Neural progenitor cell (in vitro differentiated cells): ENCODE results near the gene SPATC1L. TPM values are rescaled to one million over a fixed set of nuclear protein-coding genes. Genes with fewer than 3 reads are reported as not detected.

Source experiments
- DNase-seq: peaks from one replicate; pipeline ENCODE4 v3.0.0-alpha.2; 2016; ENCODE audit warnings: low spot score
- H2AFZ ChIP-seq: fragments of 200-600 bp; sonication (generic); replicated peaks from 2 replicates; pipeline ENCODE4 v1.6.1; 2016; ENCODE audit warnings: antibody characterized with exemption
- H3F3A ChIP-seq: fragments of 200-600 bp; sonication (generic); 2 replicates; pipeline ENCODE4 v1.6.1; 2016; ENCODE audit warnings: antibody characterized with exemption, low read depth
- H3K27ac ChIP-seq: fragments of 200-600 bp; sonication (generic); 2 replicates; pipeline ENCODE4 v1.5.1; 2016; ENCODE audit warnings: mild to moderate bottlenecking
- H3K27me3 ChIP-seq: fragments of 200-600 bp; sonication (generic); 2 replicates; pipeline ENCODE4 v1.6.1; 2016; ENCODE audit warnings: mild to moderate bottlenecking, moderate library complexity
- H3K36me3 ChIP-seq: fragments of 200-600 bp; sonication (generic); 2 replicates; pipeline ENCODE4 v1.5.1; 2016
- H3K4me1 ChIP-seq: fragments of 200-600 bp; sonication (generic); 2 replicates; pipeline ENCODE4 v1.6.1; 2016; ENCODE audit warnings: mixed run types
- H3K4me2 ChIP-seq: fragments of 200-600 bp; sonication (generic); 2 replicates; pipeline ENCODE4 v1.6.1; 2016
- H3K4me3 ChIP-seq: fragments of 200-600 bp; sonication (generic); 2 replicates; pipeline ENCODE4 v1.5.1; 2016
- H3K79me2 ChIP-seq: fragments of 200-600 bp; sonication (generic); 2 replicates; pipeline ENCODE4 v1.6.1; 2016; ENCODE audit warnings: low read depth
- H3K9ac ChIP-seq: fragments of 200-600 bp; sonication (generic); 2 replicates; pipeline ENCODE4 v1.6.1; 2016
- H3K9me3 ChIP-seq: fragments of 200-600 bp; sonication (generic); 2 replicates; pipeline ENCODE4 v1.5.1; 2016; ENCODE audit warnings: low read depth
- H4K20me1 ChIP-seq: fragments of 200-600 bp; sonication (generic); 2 replicates; pipeline ENCODE4 v1.6.1; 2016; ENCODE audit warnings: low read depth
- H3K27ac Mint-ChIP-seq: 3 replicates; pipeline ENCODE4 v1.8.0; 2021; ENCODE audit warnings: mixed read lengths
- H3K27me3 Mint-ChIP-seq: 2 replicates; pipeline ENCODE4 v1.8.0; 2022; ENCODE audit warnings: low read depth, mild to moderate bottlenecking, inconsistent platforms, moderate library complexity, mixed read lengths; ENCODE audit not compliant: insufficient read depth
- H3K36me3 Mint-ChIP-seq: 3 replicates; pipeline ENCODE4 v1.8.0; 2021; ENCODE audit warnings: mixed read lengths
- H3K4me1 Mint-ChIP-seq: 3 replicates; pipeline ENCODE4 v1.8.0; 2021; ENCODE audit warnings: mixed read lengths
- H3K4me3 Mint-ChIP-seq: 3 replicates; pipeline ENCODE4 v1.8.0; 2021; ENCODE audit warnings: mild to moderate bottlenecking, moderate library complexity, mixed read lengths
- H3K9me3 Mint-ChIP-seq: 3 replicates; pipeline ENCODE4 v1.8.0; 2020; ENCODE audit warnings: mixed read lengths
- EZH2 ChIP-seq: fragments of 200-600 bp; sonication (generic); IDR thresholded peaks from 2 replicates; pipeline ENCODE4 v1.6.1; 2017; ENCODE audit warnings: antibody characterized with exemption, mild to moderate bottlenecking, moderate library complexity
- EZH2phosphoT487 ChIP-seq: fragments of 200-600 bp; sonication (generic); IDR thresholded peaks from 2 replicates; pipeline ENCODE4 v1.6.1; 2017; ENCODE audit warnings: antibody characterized with exemption
- total RNA-seq: library from RNA; depleted of rRNA; stranded (reverse); fragments of >200 nt; gene quantifications from 2 replicates; pipeline ENCODE4 v1.2.3, GENCODE V29; 2015; ENCODE audit warnings: low replicate concordance
- TF ChIP-seq, protein P1 (sequence below): fragments of 200-600 bp; sonication (generic); IDR thresholded peaks from 2 replicates; pipeline ENCODE4 v1.5.1; 2017; ENCODE audit warnings: antibody characterized with exemption, mild to moderate bottlenecking

Gene SPATC1L
- total RNA-seq, 1 donor from 2014 or later: 5.1 TPM

- Histone ChIP-seq H3K79me2 (no peaks in the 10 kb centered on the region), H4K20me1 (no peaks in the 10 kb centered on the region), H3K9ac (no peak overlapping the region), H3K9me3 (no peaks in the 10 kb centered on the region), H3K27ac (no peak overlapping the region), H3K27me3 (no peaks in the 10 kb centered on the region), H3F3A (peaks cover 3% of the 10 kb centered on the region), H3K36me3 (no peaks in the 10 kb centered on the region), H3K4me2 (no peak overlapping the region), H3K4me1 (no peaks in the 10 kb centered on the region), H2AFZ (no peak overlapping the region), H3K4me3 (no peak overlapping the region)
- no peak for DNase-seq
- Mint-ChIP-seq H3K36me3 (peaks cover 11% of the 10 kb centered on the region), H3K4me1 (no peaks in the 10 kb centered on the region), H3K4me3 (no peak overlapping the region), H3K9me3 (peaks cover 7% of the 10 kb centered on the region), H3K27ac (no peak overlapping the region), H3K27me3 (peaks cover 2% of the 10 kb centered on the region)
- TF ChIP-seq, protein P1, sequence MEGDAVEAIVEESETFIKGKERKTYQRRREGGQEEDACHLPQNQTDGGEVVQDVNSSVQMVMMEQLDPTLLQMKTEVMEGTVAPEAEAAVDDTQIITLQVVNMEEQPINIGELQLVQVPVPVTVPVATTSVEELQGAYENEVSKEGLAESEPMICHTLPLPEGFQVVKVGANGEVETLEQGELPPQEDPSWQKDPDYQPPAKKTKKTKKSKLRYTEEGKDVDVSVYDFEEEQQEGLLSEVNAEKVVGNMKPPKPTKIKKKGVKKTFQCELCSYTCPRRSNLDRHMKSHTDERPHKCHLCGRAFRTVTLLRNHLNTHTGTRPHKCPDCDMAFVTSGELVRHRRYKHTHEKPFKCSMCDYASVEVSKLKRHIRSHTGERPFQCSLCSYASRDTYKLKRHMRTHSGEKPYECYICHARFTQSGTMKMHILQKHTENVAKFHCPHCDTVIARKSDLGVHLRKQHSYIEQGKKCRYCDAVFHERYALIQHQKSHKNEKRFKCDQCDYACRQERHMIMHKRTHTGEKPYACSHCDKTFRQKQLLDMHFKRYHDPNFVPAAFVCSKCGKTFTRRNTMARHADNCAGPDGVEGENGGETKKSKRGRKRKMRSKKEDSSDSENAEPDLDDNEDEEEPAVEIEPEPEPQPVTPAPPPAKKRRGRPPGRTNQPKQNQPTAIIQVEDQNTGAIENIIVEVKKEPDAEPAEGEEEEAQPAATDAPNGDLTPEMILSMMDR: no peak
- TF ChIP-seq EZH2phosphoT487 (no peak), EZH2 (no peak)
These were observed 20.9 kb downstream of the SPATC1L start for GRCh38 chr21:46163380-46163779.

GRCh38 chr21:46161633-46162592 lies 22.3 kb downstream of the SPATC1L start:
- no peaks in the 10 kb centered on the region for H3K4me1 ChIP-seq
- H3K4me1 Mint-ChIP-seq: no peaks in the 10 kb centered on the region
- H3K9me3 Mint-ChIP-seq: peaks cover 7% of the 10 kb centered on the region
- H3K27ac Mint-ChIP-seq: no peak overlapping the region
- H2AFZ ChIP-seq: no peak overlapping the region
- no peak overlapping the region for H3K27ac ChIP-seq
- no peaks in the 10 kb centered on the region for H3K79me2 ChIP-seq
- H4K20me1 ChIP-seq: no peaks in the 10 kb centered on the region
- peaks cover 11% of the 10 kb centered on the region for H3K36me3 Mint-ChIP-seq
- peaks cover 2% of the 10 kb centered on the region for H3K27me3 Mint-ChIP-seq
- H3K27me3 ChIP-seq: no peaks in the 10 kb centered on the region
- H3K9me3 ChIP-seq: no peaks in the 10 kb centered on the region
- H3K36me3 ChIP-seq: no peaks in the 10 kb centered on the region
- no peak overlapping the region for H3K9ac ChIP-seq
- no peak overlapping the region for H3K4me2 ChIP-seq
- H3K4me3 Mint-ChIP-seq: no peak overlapping the region
- peaks cover 3% of the 10 kb centered on the region for H3F3A ChIP-seq
- DNase-seq: peak; percentile 1
- no peak overlapping the region for H3K4me3 ChIP-seq
- TF ChIP-seq, protein P1: no peak
- TF ChIP-seq EZH2phosphoT487 (no peak), EZH2 (no peak)

DNA sequence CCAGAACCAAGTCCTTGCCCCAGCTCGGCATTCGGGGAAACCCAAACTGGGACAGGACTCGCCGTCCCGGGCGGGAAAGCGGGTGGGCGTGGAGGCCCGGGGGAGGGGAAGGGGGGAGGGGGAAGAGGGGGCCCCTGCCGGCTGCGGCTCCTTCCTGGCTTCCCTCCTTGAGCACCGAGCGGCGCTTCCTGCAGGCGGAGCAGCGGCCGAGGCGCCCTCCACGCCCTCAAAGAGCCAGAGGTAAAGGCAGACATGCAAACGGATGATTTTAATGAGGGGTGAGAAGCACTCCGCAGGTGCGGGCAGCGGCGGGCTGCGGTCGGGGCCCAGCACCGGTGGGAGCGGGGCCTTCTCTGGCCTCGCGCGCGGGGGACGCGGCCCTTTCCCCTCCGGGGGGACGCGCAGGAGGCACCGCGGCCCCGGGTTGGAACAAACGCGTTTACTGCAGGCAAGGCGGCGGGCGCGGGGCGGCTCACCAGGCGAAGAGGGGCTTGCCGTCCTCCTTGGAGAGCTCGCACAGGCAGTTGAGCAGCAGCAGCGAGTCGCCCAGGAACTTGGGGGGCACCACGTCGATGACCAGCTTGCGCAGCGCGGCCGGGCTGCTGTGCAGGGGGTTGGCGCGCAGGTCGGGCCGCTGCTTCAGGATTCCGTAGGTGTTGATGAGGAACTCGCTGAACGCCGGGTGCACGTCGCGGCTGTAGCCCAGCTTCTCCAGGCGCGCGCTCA lies 23.2 kb downstream of the SPATC1L start:
- Histone ChIP-seq H3K27me3 (no peaks in the 10 kb centered on the region), H3K9me3 (no peaks in the 10 kb centered on the region), H3K4me3 (no peak overlapping the region), H3K9ac (no peak overlapping the region), H3K79me2 (no peaks in the 10 kb centered on the region), H3F3A (peaks cover 3% of the 10 kb centered on the region), H3K4me1 (no peaks in the 10 kb centered on the region), H3K27ac (no peak overlapping the region), H2AFZ (no peak overlapping the region), H3K36me3 (no peaks in the 10 kb centered on the region), H4K20me1 (no peaks in the 10 kb centered on the region), H3K4me2 (no peak overlapping the region)
- peaks cover 11% of the 10 kb centered on the region for H3K36me3 Mint-ChIP-seq
- TF ChIP-seq EZH2: no peak
- peak; percentile 10 for DNase-seq
- H3K9me3 Mint-ChIP-seq: peaks cover 7% of the 10 kb centered on the region
- H3K4me1 Mint-ChIP-seq: peaks cover 6% of the 10 kb centered on the region
- no peak overlapping the region for H3K4me3 Mint-ChIP-seq
- peaks cover 4% of the 10 kb centered on the region for H3K27me3 Mint-ChIP-seq
- no peak overlapping the region for H3K27ac Mint-ChIP-seq

DNA sequence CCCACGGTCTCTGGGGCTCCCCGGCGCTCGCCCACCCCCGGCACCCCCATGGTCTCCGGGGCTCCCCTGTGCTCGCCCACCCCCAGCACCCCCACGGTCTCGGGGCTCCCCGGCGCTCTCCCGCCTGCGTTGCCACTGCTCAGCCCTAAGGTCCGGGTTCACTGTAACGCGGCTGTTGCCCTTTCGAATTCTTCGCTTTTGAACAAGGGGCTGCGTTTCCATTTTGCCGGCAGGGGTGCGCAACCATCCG lies 23.7 kb downstream of the SPATC1L start:
- no peak for DNase-seq
- H3K4me1 Mint-ChIP-seq: peaks cover 9% of the 10 kb centered on the region
- H3K4me3 Mint-ChIP-seq: no peak overlapping the region
- no peak overlapping the region for H3K4me2 ChIP-seq
- H3K9me3 Mint-ChIP-seq: peaks cover 7% of the 10 kb centered on the region
- H3K36me3 ChIP-seq: no peaks in the 10 kb centered on the region
- no peaks in the 10 kb centered on the region for H3K9me3 ChIP-seq
- no peak overlapping the region for H3K4me3 ChIP-seq
- TF ChIP-seq, protein P1: no peak
- no peak for TF ChIP-seq EZH2
- H3K27ac Mint-ChIP-seq: no peak overlapping the region
- H3K27me3 Mint-ChIP-seq: peaks cover 6% of the 10 kb centered on the region
- no peaks in the 10 kb centered on the region for H3K4me1 ChIP-seq
- no peaks in the 10 kb centered on the region for H4K20me1 ChIP-seq
- H3F3A ChIP-seq: peaks cover 3% of the 10 kb centered on the region
- H3K27ac ChIP-seq: no peak overlapping the region
- H2AFZ ChIP-seq: no peak overlapping the region
- H3K27me3 ChIP-seq: no peaks in the 10 kb centered on the region
- H3K9ac ChIP-seq: no peak overlapping the region
- H3K36me3 Mint-ChIP-seq: peaks cover 9% of the 10 kb centered on the region
- H3K79me2 ChIP-seq: no peaks in the 10 kb centered on the region
